ENCODE measurements around the gene ZBED4. TPM values are rescaled to one million over a fixed set of nuclear protein-coding genes. Genes with fewer than 3 reads are reported as not detected.

Gene ZBED4
- total RNA-seq, 1 experiment from 2014 or later: 23.0 TPM

DNA sequence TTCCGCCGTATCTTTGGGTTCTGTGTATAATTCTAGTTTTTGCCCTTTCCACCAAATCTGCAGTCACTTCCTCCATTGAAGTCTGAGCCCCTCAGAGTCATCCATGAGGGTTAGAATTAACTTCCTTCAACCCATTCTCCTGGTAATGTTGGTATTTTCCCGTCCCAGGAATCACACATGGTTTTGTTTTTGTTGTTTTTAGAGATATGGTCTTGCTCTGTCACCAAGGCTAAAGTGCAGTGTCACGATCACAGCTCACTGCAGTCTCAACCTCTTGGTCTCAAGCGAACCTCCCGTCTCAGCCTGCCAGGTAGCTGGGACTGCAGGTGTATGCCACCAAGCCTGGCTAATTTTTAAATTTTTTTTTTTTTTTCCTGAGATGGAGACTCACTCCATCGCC lies 18.7 kb downstream of the ZBED4 start:
- Histone ChIP-seq H2AK5ac (ENCODE audit: insufficient read length, low read length) (no peak overlapping the region), H3T11ph (ENCODE audit: low read length) (no peak overlapping the region), H3K23me2 (ENCODE audit: insufficient read length, low read depth, low read length, poor library complexity, severe bottlenecking) (no peaks in the 10 kb centered on the region), H4K5ac (ENCODE audit: insufficient read length, low read depth, low read length) (no peak overlapping the region), H2BK15ac (ENCODE audit: low read depth, low read length) (no peak overlapping the region), H3K4me1 (ENCODE audit: insufficient read depth, low read length) (no peaks in the 10 kb centered on the region), H2AFZ (ENCODE audit: low read length) (no peak overlapping the region), H3K4me2 (ENCODE audit: insufficient read depth, insufficient read length, low read length) (no peak overlapping the region), H4K20me1 (ENCODE audit: control insufficient read depth, insufficient read depth, insufficient read length) (no peaks in the 10 kb centered on the region), H2BK120ac (ENCODE audit: low read depth, low read length, poor library complexity, severe bottlenecking) (no peak overlapping the region), H2BK5ac (ENCODE audit: insufficient read length, low read length) (no peak overlapping the region), H3K9ac (ENCODE audit: extremely low read depth, insufficient read length, low read length) (no peak overlapping the region), H3K79me1 (ENCODE audit: insufficient read depth, low read depth, low read length, poor library complexity, severe bottlenecking) (peaks cover 19% of the 10 kb centered on the region), H3K27me3 (ENCODE audit: insufficient read depth, low read length) (no peaks in the 10 kb centered on the region), H2BK12ac (ENCODE audit: insufficient read length, low read depth, low read length) (no peak overlapping the region), H3K9me3 (ENCODE audit: control insufficient read depth, low read depth, low read length) (peaks cover 4% of the 10 kb centered on the region), H3K27ac (ENCODE audit: insufficient read length, low read depth, low read length) (no peak overlapping the region), H3K79me2 (ENCODE audit: insufficient read depth, low read length) (peaks cover 16% of the 10 kb centered on the region; the same call in 1 of the 2 replicates), H3K4ac (ENCODE audit: low read depth, low read length) (no peak overlapping the region), H3K23ac (ENCODE audit: insufficient read length, low read depth, low read length) (no peak overlapping the region), H4K8ac (replicated peaks; ENCODE audit: insufficient read length, low read depth, low read length) (no peak overlapping the region), H3K14ac (ENCODE audit: insufficient read depth, low read length) (no peak overlapping the region), H4K91ac (ENCODE audit: insufficient read length, low read depth, low read length) (no peak overlapping the region), H2BK20ac (ENCODE audit: low read depth, low read length, poor library complexity, severe bottlenecking) (no peak overlapping the region), H3K18ac (ENCODE audit: insufficient read length, low read depth, low read length) (no peak overlapping the region), H3K56ac (ENCODE audit: insufficient read length, low read depth, low read length) (no peak overlapping the region)
- TF ChIP-seq, protein P1, sequence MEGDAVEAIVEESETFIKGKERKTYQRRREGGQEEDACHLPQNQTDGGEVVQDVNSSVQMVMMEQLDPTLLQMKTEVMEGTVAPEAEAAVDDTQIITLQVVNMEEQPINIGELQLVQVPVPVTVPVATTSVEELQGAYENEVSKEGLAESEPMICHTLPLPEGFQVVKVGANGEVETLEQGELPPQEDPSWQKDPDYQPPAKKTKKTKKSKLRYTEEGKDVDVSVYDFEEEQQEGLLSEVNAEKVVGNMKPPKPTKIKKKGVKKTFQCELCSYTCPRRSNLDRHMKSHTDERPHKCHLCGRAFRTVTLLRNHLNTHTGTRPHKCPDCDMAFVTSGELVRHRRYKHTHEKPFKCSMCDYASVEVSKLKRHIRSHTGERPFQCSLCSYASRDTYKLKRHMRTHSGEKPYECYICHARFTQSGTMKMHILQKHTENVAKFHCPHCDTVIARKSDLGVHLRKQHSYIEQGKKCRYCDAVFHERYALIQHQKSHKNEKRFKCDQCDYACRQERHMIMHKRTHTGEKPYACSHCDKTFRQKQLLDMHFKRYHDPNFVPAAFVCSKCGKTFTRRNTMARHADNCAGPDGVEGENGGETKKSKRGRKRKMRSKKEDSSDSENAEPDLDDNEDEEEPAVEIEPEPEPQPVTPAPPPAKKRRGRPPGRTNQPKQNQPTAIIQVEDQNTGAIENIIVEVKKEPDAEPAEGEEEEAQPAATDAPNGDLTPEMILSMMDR (conservative IDR thresholded peaks at IDR 0.05): no peak
- H3K4me1 Mint-ChIP-seq: peaks cover under 1 to 4% of the 10 kb centered on the region in 2 experiments
- no CpG with 5 or more reads among the region's 7 CpGs for WGBS (ENCODE audit: extremely low coverage, insufficient read length, low lambda C conversion rate)
- 0 out of 7 replicates have a peak overlapping the region, but pooled peaks of 1 of the 3 experiments have one; percentile 23 for H3K27ac Mint-ChIP-seq
- H3K9me3 Mint-ChIP-seq: peaks cover 28 to 31% of the 10 kb centered on the region in 2 experiments
- no peak overlapping the region for H3K4me3 Mint-ChIP-seq
- no peak for DNase-seq
- H3K27me3 Mint-ChIP-seq (ENCODE audit: low read depth): no peaks in the 10 kb centered on the region
- peaks cover 46 to 59% (median 47%) of the 10 kb centered on the region in 3 experiments for H3K36me3 Mint-ChIP-seq (ENCODE audit: insufficient read depth in 1 of 3, low read depth in 3 of 3)

Data from H9 (cell line).